ENCODE data around the gene PCDH8.

DNA sequence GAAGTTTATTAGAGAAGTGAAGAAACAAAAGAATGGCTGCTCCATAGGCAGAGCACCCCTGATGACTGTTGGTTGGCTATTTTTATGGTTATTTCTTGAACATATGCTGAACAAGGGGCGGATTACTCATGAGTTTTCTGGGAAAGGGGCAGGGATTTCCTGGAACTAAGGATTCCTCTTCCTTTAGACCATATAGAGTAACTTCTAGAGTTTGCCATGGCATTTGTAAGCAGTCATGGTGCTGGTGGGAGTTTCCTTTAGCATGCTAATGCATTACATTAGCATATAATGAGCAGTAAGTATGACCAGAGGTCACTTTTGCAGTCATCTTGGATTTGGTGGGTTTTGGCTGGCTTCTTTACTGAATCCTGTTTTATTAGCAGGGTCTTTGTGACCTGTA lies 38.7 kb upstream of the PCDH8 start:
- no peak for TF ChIP-seq EZH2phosphoT487 (IDR thresholded peaks at IDR 0.05; ENCODE audit: borderline replicate concordance)
- TF ChIP-seq, protein P1, sequence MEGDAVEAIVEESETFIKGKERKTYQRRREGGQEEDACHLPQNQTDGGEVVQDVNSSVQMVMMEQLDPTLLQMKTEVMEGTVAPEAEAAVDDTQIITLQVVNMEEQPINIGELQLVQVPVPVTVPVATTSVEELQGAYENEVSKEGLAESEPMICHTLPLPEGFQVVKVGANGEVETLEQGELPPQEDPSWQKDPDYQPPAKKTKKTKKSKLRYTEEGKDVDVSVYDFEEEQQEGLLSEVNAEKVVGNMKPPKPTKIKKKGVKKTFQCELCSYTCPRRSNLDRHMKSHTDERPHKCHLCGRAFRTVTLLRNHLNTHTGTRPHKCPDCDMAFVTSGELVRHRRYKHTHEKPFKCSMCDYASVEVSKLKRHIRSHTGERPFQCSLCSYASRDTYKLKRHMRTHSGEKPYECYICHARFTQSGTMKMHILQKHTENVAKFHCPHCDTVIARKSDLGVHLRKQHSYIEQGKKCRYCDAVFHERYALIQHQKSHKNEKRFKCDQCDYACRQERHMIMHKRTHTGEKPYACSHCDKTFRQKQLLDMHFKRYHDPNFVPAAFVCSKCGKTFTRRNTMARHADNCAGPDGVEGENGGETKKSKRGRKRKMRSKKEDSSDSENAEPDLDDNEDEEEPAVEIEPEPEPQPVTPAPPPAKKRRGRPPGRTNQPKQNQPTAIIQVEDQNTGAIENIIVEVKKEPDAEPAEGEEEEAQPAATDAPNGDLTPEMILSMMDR (conservative IDR thresholded peaks at IDR 0.05; ENCODE audit: low read length), result no peak

Data from Loucy (cell line).